Thyroid gland (tissue), 4 donors: ENCODE results near the gene SAFB2. TPM values are rescaled to one million over a fixed set of nuclear protein-coding genes. Genes with fewer than 3 reads are reported as not detected.

Source experiments
- DNase-seq, 2 donors: peaks; one replicate each; pipeline ENCODE4 v3.0.0-alpha.2; 2019
- H3K27ac ChIP-seq, 3 donors: fragments of 200-600 bp; sonication (generic); 1 replicate in 2 of 3; 2 replicates in 1 of 3; pipeline ENCODE4 v1.5.1; 2016 to 2019; ENCODE audit warnings: mild to moderate bottlenecking in 1 of 3, moderate library complexity in 1 of 3
- H3K27me3 ChIP-seq: fragments of 200-600 bp; sonication (generic); one replicate; pipeline ENCODE4 v1.5.1; 2019
- H3K36me3 ChIP-seq, 2 donors: fragments of 200-600 bp; sonication (generic); one replicate each; pipeline ENCODE4 v1.5.1; 2016 to 2019
- H3K4me1 ChIP-seq, 2 donors: fragments of 200-600 bp; sonication (generic); one replicate each; pipeline ENCODE4 v1.5.1; 2017 to 2019
- H3K4me3 ChIP-seq, 3 donors: fragments of 200-600 bp; sonication (generic); replicated peaks in 1 of 3; 1 replicate in 2 of 3; 2 replicates in 1 of 3; pipeline ENCODE4 v1.5.1; 2016; ENCODE audit warnings: mild to moderate bottlenecking in 1 of 3
- H3K9me3 ChIP-seq: fragments of 200-600 bp; sonication (generic); one replicate; pipeline ENCODE4 v1.5.1; 2017
- CTCF ChIP-seq, 6 experiments: fragments of 200-600 bp in 3 of 6; fragments of 450-650 bp in 3 of 6; sonication (generic) in 3 of 6; IDR thresholded peaks; one replicate each; pipeline ENCODE4 v1.5.1; 2016 to 2019; ENCODE audit warnings: antibody characterized with exemption in 6 of 6, mild to moderate bottlenecking in 2 of 6, inconsistent platforms in 1 of 6, moderate library complexity in 1 of 6
- POLR2A ChIP-seq, 2 donors: fragments of 450-650 bp; IDR thresholded peaks; one replicate each; pipeline ENCODE4 v1.6.1; 2017; ENCODE audit warnings: antibody characterized with exemption in 2 of 2, mild to moderate bottlenecking in 2 of 2, moderate library complexity in 1 of 2
- WGBS, 2 donors: methylation state at CpG; one replicate each; pipeline ENCODE4 v1.1.5; 2017; 5-methylcytosine and 5-hydroxymethylcytosine counted together
- intact Hi-C: fragments of 100-400 bp; cut with DNase I; formaldehyde crosslinking; loops from one replicate; pipeline ENCODE4 v1.15.1; 2023
- small RNA-seq: library from RNA; depleted of rRNA; stranded (forward); fragments of <200 nt; gene quantifications from one replicate; pipeline ENCODE3, GENCODE V24; 2016
- total RNA-seq, 4 donors: library from RNA; depleted of rRNA; stranded (reverse); fragments of >200 nt; gene quantifications; one replicate each; pipeline ENCODE4 v1.2.3, GENCODE V29; 2016

The SAFB2 gene
- total RNA-seq, 4 donors from 2014 or later: 52.2 to 74.5 (median 65.3) TPM

- intact Hi-C loops: no loop called here
- WGBS, 2 donors: 88 to 89% methylated on average over 10 of the region's 10 CpGs
Observed at GRCh38 chr19:5540208-5540607, 82.4 kb downstream of the SAFB2 start.

GRCh38 chr19:5537870-5538269 lies 84.7 kb downstream of the SAFB2 start:
- Histone ChIP-seq H3K27me3 (no peaks in the 10 kb centered on the region), H3K4me3 (no peak overlapping the region), H3K4me1 (peaks cover 0 to 9% of the 10 kb centered on the region in 2 donors), H3K27ac (no peak overlapping the region), H3K36me3 (no peaks in the 10 kb centered on the region), H3K9me3 (no peaks in the 10 kb centered on the region)
- no peak for TF ChIP-seq CTCF (IDR thresholded peaks at IDR 0.05)
- 79% methylated on average over 12 of the region's 12 CpGs for WGBS, 2 donors
- DNase-seq: no peak
- intact Hi-C loops: no loop called here

More at GRCh38 chr19:5540208-5540607, 82.4 kb downstream of the SAFB2 start:
- H3K27ac ChIP-seq: no peak overlapping the region
- DNase-seq: no peak
- peaks cover 0 to 9% of the 10 kb centered on the region in 2 donors for H3K4me1 ChIP-seq
- no peak overlapping the region for H3K4me3 ChIP-seq
- H3K36me3 ChIP-seq: no peaks in the 10 kb centered on the region
- TF ChIP-seq CTCF (IDR thresholded peaks at IDR 0.05): no peak
- no peak for TF ChIP-seq POLR2A (IDR thresholded peaks at IDR 0.05)
- no peaks in the 10 kb centered on the region for H3K9me3 ChIP-seq
- no peaks in the 10 kb centered on the region for H3K27me3 ChIP-seq

Small RNA genes lying within 50 kb of the gene (small RNA-seq; reads per million reads assigned to genes)
- not detected for gene SNRPEP4

Other genes with a start within 250 kb of the SAFB2 start
- under 1 TPM in 1 of 4 donors, not detected in 3; 0.40 TPM for gene ZNRF4, start 167.4 kb downstream of the SAFB2 start, total RNA-seq
- not detected for gene TINCR, start 54.8 kb downstream of the SAFB2 start, total RNA-seq
- 100 to 1,000 TPM in 2 of 4 donors, 10 to 100 TPM in 2; 70.1 to 129 (median 86.7) TPM for gene SAFB, start 307 bp upstream of the SAFB2 start, total RNA-seq
- 10 to 100 TPM; 20.1 to 68.3 (median 47.2) TPM for gene MICOS13, start 57.7 kb upstream of the SAFB2 start, total RNA-seq
- gene HSD11B1L, start 58.3 kb upstream of the SAFB2 start, total RNA-seq: 10 to 100 TPM in 3 of 4 donors, 1 to 10 TPM in 1; 7.3 to 30.4 (median 15.8) TPM
- gene RPL36, start 67.5 kb upstream of the SAFB2 start, total RNA-seq: 100 to 1,000 TPM; 313 to 561 (median 386) TPM
- 100 to 1,000 TPM in 1 of 4 donors, 10 to 100 TPM in 3; 45.0 to 100 (median 67.9) TPM for gene LONP1, start 97.4 kb upstream of the SAFB2 start, total RNA-seq
- gene CATSPERD, start 97.9 kb upstream of the SAFB2 start, total RNA-seq: not detected
- gene PRR22, start 162.0 kb upstream of the SAFB2 start, total RNA-seq: 1 to 10 TPM in 3 of 4 donors, under 1 TPM in 1; 0.54 to 2.0 (median 1.2) TPM
- 10 to 100 TPM; 34.0 to 53.3 (median 44.9) TPM for gene DUS3L, start 168.4 kb upstream of the SAFB2 start, total RNA-seq
- gene NRTN, start 182.3 kb upstream of the SAFB2 start, total RNA-seq: 1 to 10 TPM in 3 of 4 donors, under 1 TPM in 1; 0.71 to 8.1 (median 1.3) TPM
- gene FUT6, start 216.9 kb upstream of the SAFB2 start, total RNA-seq: not detected
- under 1 TPM in 1 of 4 donors, not detected in 3; 0.13 TPM for gene FUT3, start 228.7 kb upstream of the SAFB2 start, total RNA-seq
- gene FUT5, start 247.8 kb upstream of the SAFB2 start, total RNA-seq: not detected